ENCODE measurements around the gene MEPE. TPM values are rescaled to one million over a fixed set of nuclear protein-coding genes. Genes with fewer than 3 reads are reported as not detected.

The MEPE gene
- total RNA-seq, 1 experiment from 2014 or later = not detected

- H3K79me2 ChIP-seq (ENCODE audit: insufficient read depth, low read length) = no peaks in the 10 kb centered on the region
- DNase-seq (ENCODE audit: low read depth, low spot score) (no peak), ATAC-seq (no peak)
- H3K36me3 ChIP-seq (ENCODE audit: control insufficient read depth in 1 of 2, insufficient read depth in 2 of 2, low read length in 2 of 2) = no peaks in the 10 kb centered on the region
- no peaks in the 10 kb centered on the region for H3K9me3 ChIP-seq (ENCODE audit: control insufficient read depth in 1 of 2, insufficient read depth in 1 of 2, low read depth in 1 of 2, low read length in 2 of 2)
- H3K27me3 ChIP-seq (ENCODE audit: insufficient read depth, low read length) = no peaks in the 10 kb centered on the region
- intact Hi-C loops (cut with micrococcal nuclease) = loop anchor here (5.0 to 10.0 kb wide), 2 partner anchors 665 to 952 kb away; no protein-coding TSS in a partner anchor
- no peak overlapping the region for H3K9ac ChIP-seq (ENCODE audit: low read length)
- CTCF ChIA-PET = interaction anchor here (0.9 to 3.4 kb wide), 22 partner anchors 11 to 699 kb away, joined by 3 to 32 read pairs (median 4); no protein-coding TSS in a partner anchor
- H3K27ac ChIP-seq (ENCODE audit: low read depth, low read length) = no peak overlapping the region
- POLR2A ChIA-PET = no interaction called here
- TF ChIP-seq ELF1 (IDR thresholded peaks at IDR 0.05; ENCODE audit: borderline replicate concordance, low read depth) (no peak), EGR1 (IDR thresholded peaks at IDR 0.05; ENCODE audit: low read depth) (no peak), EZH2 (IDR thresholded peaks at IDR 0.05) (no peak), ZBTB33 (IDR thresholded peaks at IDR 0.05; ENCODE audit: extremely low read depth, insufficient replicate concordance, low read length) (no peak), SP1 (IDR thresholded peaks at IDR 0.05; ENCODE audit: low read depth) (no peak), YY1 (IDR thresholded peaks at IDR 0.05; ENCODE audit: extremely low read depth, insufficient replicate concordance, low read depth, low read length) (no peak), CBX3 (IDR thresholded peaks at IDR 0.05; ENCODE audit: low read depth) (no peak), CTCF (IDR thresholded peaks at IDR 0.05 in 2 of 3, conservative IDR thresholded peaks at IDR 0.05 in 1 of 3; ENCODE audit: borderline replicate concordance in 1 of 3, insufficient read depth in 1 of 3, low read depth in 2 of 3, low read length in 2 of 3) (no peak)
- H3K4me1 ChIP-seq (ENCODE audit: control insufficient read depth in 1 of 2, insufficient read depth in 2 of 2, low read length in 2 of 2) = peaks cover 0 to 6% of the 10 kb centered on the region in 2 experiments; a peak in 3 of 4 replicates
- H4K20me1 ChIP-seq (ENCODE audit: insufficient read depth) = no peaks in the 10 kb centered on the region
- RAD21 ChIA-PET (ENCODE audit: low non-redundant PET in 1 of 2, low total read pairs in 2 of 2, uncharacterized antibody in 2 of 2, unreplicated experiment in 2 of 2) = interaction anchor here (1.2 to 1.3 kb wide), 2 partner anchors 137 to 170 kb away, joined by 3 to 5 read pairs; no protein-coding TSS in a partner anchor
- H3K9me2 ChIP-seq (ENCODE audit: insufficient read depth) = no peaks in the 10 kb centered on the region
- no TSS peak for BruUV-seq (replicated peaks)
- H2AFZ ChIP-seq (ENCODE audit: low read depth, low read length, poor library complexity, severe bottlenecking) = peak overlapping the region; percentile 100
- peak overlapping the region; percentile 72; the same call in 1 of the 2 replicates for H3K4me2 ChIP-seq (ENCODE audit: low read length)
- H3K4me3 ChIP-seq (replicated peaks in 1 of 2; ENCODE audit: low read depth in 1 of 2, low read length in 2 of 2) = no peak overlapping the region
Observed at GRCh38 chr4:87849612-87850011, 16.8 kb downstream of the MEPE start.
